ENCODE results near the gene RNASE7. TPM values are rescaled to one million over a fixed set of nuclear protein-coding genes. Genes with fewer than 3 reads are reported as not detected.

The RNASE7 gene
- total RNA-seq, 4 donors from 2014 or later = not detected

DNA sequence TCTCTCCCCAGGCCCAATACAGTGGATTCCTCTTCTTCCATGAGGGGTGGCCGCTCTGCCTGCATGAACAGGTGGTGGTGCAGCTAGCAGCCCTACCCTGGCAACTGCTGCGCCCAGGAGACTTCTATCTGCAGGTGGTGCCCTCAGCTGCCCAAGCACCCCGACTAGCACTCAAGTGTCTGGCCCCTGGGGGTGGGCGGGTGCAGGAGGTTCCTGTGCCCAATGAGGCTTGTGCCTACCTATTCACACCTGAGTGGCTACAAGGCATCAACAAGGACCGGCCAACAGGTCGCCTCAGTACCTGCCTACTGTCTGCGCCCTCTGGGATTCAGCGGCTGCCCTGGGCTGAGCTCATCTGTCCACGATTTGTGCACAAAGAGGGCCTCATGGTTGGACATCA is 31.8 kb downstream of the RNASE7 start:
- ATAC-seq (ENCODE audit: low FRiP score) (no peak), DNase-seq (ENCODE audit: low spot score) (no peak)
- TF ChIP-seq, protein P1, sequence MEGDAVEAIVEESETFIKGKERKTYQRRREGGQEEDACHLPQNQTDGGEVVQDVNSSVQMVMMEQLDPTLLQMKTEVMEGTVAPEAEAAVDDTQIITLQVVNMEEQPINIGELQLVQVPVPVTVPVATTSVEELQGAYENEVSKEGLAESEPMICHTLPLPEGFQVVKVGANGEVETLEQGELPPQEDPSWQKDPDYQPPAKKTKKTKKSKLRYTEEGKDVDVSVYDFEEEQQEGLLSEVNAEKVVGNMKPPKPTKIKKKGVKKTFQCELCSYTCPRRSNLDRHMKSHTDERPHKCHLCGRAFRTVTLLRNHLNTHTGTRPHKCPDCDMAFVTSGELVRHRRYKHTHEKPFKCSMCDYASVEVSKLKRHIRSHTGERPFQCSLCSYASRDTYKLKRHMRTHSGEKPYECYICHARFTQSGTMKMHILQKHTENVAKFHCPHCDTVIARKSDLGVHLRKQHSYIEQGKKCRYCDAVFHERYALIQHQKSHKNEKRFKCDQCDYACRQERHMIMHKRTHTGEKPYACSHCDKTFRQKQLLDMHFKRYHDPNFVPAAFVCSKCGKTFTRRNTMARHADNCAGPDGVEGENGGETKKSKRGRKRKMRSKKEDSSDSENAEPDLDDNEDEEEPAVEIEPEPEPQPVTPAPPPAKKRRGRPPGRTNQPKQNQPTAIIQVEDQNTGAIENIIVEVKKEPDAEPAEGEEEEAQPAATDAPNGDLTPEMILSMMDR (IDR thresholded peaks at IDR 0.05) = no peak

DNA sequence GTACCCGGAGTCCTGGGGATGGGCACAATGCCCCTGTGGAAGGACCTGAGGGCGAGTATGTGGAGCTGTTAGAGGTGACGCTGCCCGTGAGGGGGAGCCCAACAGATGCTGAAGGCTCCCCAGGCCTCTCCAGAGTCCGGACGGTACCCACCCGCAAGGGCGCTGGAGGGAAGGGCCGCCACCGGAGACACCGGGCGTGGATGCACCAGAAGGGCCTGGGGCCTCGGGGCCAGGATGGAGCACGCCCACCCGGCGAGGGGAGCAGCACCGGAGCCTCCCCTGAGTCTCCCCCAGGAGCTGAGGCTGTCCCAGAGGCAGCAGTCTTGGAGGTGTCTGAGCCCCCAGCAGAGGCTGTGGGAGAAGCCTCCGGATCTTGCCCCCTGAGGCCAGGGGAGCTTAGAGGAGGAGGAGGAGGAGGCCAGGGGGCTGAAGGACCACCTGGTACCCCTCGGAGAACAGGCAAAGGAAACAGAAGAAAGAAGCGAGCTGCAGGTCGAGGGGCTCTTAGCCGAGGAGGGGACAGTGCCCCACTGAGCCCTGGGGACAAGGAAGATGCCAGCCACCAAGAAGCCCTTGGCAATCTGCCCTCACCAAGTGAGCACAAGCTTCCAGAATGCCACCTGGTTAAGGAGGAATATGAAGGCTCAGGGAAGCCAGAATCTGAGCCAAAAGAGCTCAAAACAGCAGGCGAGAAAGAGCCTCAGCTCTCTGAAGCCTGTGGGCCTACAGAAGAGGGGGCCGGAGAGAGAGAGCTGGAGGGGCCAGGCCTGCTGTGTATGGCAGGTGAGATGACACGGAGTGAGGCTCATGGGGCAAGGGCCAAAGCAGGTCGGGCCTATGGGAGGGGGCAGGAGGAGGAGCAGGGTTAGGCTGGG is 32.5 kb downstream of the RNASE7 start:
- TF ChIP-seq, protein P1 (IDR thresholded peaks at IDR 0.05) = no peak
- DNase-seq (ENCODE audit: low spot score) (no peak), ATAC-seq (ENCODE audit: low FRiP score) (no peak)

DNA sequence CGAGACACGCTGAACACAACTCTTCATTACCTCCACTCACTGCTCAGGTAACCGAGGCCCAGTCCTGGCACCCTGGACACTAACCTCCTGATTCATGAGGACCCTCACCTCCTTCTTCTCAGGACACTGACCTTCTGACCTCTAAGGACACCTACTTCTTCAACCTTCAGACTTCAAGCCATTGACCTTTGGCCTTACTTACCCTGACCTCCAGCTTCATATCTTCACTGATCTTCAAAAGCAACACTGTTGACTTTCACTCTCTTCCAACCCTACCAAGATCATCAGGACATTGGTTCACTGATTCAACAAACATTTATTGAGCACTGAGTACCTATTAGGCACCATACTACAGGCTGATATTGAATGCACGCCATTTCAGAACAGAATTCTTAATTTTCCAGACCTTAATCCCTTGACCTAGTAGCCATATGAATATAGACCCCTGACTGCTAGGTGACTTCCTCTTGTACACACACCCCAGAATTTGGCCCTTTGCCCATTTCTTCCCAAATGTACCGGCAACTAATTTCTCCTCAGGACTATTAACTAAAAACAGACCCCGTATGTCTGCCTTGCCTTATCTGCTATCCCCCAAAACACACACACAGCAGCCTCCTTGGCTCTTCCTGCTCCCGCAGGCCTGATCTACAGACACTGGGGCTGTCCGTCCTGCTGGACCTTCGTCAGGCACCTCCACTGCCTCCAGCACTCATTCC is 33.7 kb downstream of the RNASE7 start:
- TF ChIP-seq, protein P1 (IDR thresholded peaks at IDR 0.05) = no peak
- ATAC-seq (ENCODE audit: low FRiP score) (no peak), DNase-seq (ENCODE audit: low spot score) (no peak)

DNA sequence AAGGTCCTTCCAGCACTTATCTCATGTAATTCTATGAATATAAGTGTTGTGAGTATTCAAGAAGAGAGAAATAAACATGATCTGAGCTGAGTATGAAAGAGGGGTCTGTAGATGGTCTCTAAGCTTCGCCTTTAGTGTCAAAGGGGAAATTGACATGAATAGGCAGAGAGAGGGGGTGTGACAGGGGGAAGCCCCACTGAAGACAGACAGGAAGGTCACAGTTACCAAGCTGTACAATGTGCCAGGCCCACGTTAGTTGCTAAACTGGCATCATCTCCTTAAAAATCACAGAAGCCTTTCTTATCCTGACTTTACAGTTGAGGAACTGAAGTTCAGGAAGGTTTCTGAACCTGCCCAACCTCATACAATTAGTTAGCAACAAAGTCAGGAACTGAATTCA is 35.5 kb downstream of the RNASE7 start:
- DNase-seq (ENCODE audit: low spot score) (no peak), ATAC-seq (ENCODE audit: low FRiP score) (no peak)
- TF ChIP-seq, protein P1 (IDR thresholded peaks at IDR 0.05) = no peak

DNA sequence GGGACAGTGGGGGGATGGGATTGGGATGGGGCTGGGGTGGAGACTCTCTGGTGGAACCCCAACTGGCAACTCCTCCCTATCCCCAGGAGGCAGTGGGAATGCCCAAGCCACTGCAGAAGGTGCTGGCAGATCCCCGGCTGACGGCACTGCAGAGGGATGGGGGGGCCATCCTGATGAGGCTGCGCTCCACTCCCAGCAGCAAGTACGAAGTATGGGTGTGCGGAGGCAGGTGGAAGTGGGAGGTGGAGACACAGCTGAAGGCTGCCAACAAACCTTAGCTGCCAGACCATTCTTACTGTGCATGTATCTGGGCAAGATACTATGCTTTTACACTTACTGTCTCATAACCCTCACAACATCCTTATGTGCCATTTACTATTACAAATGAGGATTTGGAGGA is 36.1 kb downstream of the RNASE7 start:
- DNase-seq (ENCODE audit: low spot score) (no peak), ATAC-seq (ENCODE audit: low FRiP score) (no peak)
- TF ChIP-seq, protein P1 (IDR thresholded peaks at IDR 0.05) = no peak

DNA sequence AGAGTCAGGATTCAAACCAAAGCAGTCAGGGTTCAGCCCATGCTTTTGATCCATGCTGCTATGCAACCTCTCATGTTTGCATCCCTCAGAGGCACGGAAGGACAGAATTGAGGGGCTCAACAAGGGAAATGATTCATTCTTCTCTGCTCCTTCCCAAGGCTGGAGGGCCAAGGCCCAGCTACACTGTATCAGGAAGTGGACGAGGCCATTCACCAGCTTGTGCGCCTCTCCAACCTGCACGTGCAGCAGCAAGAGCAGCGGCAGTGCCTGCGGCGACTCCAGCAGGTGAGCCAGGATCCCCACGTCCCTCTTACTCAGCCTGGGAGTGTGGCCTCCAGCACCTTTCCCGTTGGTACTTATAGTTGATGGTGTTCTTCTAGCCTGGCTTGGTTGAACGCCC is 36.6 kb downstream of the RNASE7 start:
- DNase-seq (ENCODE audit: low spot score) (no peak), ATAC-seq (ENCODE audit: low FRiP score) (no peak)
- TF ChIP-seq, protein P1 (IDR thresholded peaks at IDR 0.05) = no peak
